H9 (cell line): ENCODE measurements around the gene ZFYVE28. TPM values are rescaled to one million over a fixed set of nuclear protein-coding genes. Genes with fewer than 3 reads are reported as not detected.

Experiments
- DNase-seq: peaks from one replicate; pipeline ENCODE4 v3.0.0-alpha.2; 2017
- H2AFZ ChIP-seq: one replicate; pipeline ENCODE4 v1.6.1; 2013; ENCODE audit warnings: mild to moderate bottlenecking, low read length, control low read depth, moderate library complexity
- H2AK5ac ChIP-seq: 2 replicates; pipeline ENCODE4 v1.6.1; 2013; ENCODE audit warnings: low read length, control low read depth, mixed read lengths; ENCODE audit not compliant: insufficient read length
- H2BK120ac ChIP-seq: one replicate; pipeline ENCODE4 v1.6.1; 2013; ENCODE audit warnings: low read depth, mild to moderate bottlenecking, low read length, control low read depth, inconsistent platforms; ENCODE audit not compliant: poor library complexity, severe bottlenecking
- H2BK12ac ChIP-seq: 2 replicates; pipeline ENCODE4 v1.6.1; 2013; ENCODE audit warnings: low read length, control low read depth, mixed read lengths, low read depth; ENCODE audit not compliant: insufficient read length
- H2BK15ac ChIP-seq: 2 replicates; pipeline ENCODE4 v1.6.1; 2013; ENCODE audit warnings: low read depth, low read length, control low read depth
- H2BK20ac ChIP-seq: one replicate; pipeline ENCODE4 v1.6.1; 2013; ENCODE audit warnings: low read depth, mild to moderate bottlenecking, low read length, control low read depth, inconsistent platforms; ENCODE audit not compliant: poor library complexity, severe bottlenecking
- H2BK5ac ChIP-seq: 2 replicates; pipeline ENCODE4 v1.6.1; 2013; ENCODE audit warnings: low read length, control low read depth, mixed read lengths; ENCODE audit not compliant: insufficient read length
- H3K14ac ChIP-seq: 2 replicates; pipeline ENCODE4 v1.6.1; 2013; ENCODE audit warnings: low read length, control low read depth; ENCODE audit not compliant: insufficient read depth
- H3K18ac ChIP-seq: 2 replicates; pipeline ENCODE4 v1.6.1; 2013; ENCODE audit warnings: low read depth, mild to moderate bottlenecking, mixed read lengths, low read length, control low read depth; ENCODE audit not compliant: insufficient read length
- H3K23ac ChIP-seq: 2 replicates; pipeline ENCODE4 v1.6.1; 2013; ENCODE audit warnings: low read length, control low read depth, mixed read lengths, low read depth; ENCODE audit not compliant: insufficient read length
- H3K23me2 ChIP-seq: 2 replicates; pipeline ENCODE4 v1.6.1; 2013; ENCODE audit warnings: low read depth, mild to moderate bottlenecking, mixed read lengths, low read length, control low read depth; ENCODE audit not compliant: insufficient read length, poor library complexity, severe bottlenecking
- H3K27ac ChIP-seq: 2 replicates; pipeline ENCODE4 v1.5.1; 2013; ENCODE audit warnings: low read length, control low read depth, mixed read lengths, low read depth; ENCODE audit not compliant: insufficient read length
- H3K27me3 ChIP-seq: 2 replicates; pipeline ENCODE4 v1.6.1; 2013; ENCODE audit warnings: low read length, control low read depth, inconsistent platforms; ENCODE audit not compliant: insufficient read depth
- H3K4ac ChIP-seq: 2 replicates; pipeline ENCODE4 v1.6.1; 2013; ENCODE audit warnings: low read depth, mild to moderate bottlenecking, control low read depth, inconsistent platforms, low read length, moderate library complexity
- H3K4me1 ChIP-seq: 2 replicates; pipeline ENCODE4 v1.6.1; 2013; ENCODE audit warnings: low read length, control low read depth, inconsistent platforms; ENCODE audit not compliant: insufficient read depth
- H3K4me2 ChIP-seq: 2 replicates; pipeline ENCODE4 v1.6.1; 2013; ENCODE audit warnings: low read length, control low read depth, mixed read lengths; ENCODE audit not compliant: insufficient read length, insufficient read depth
- H3K56ac ChIP-seq: 2 replicates; pipeline ENCODE4 v1.6.1; 2013; ENCODE audit warnings: low read depth, mild to moderate bottlenecking, mixed read lengths, low read length, control low read depth; ENCODE audit not compliant: insufficient read length
- H3K79me1 ChIP-seq: 2 replicates; pipeline ENCODE4 v1.6.1; 2013; ENCODE audit warnings: low read depth, mild to moderate bottlenecking, moderate library complexity, low read length, control low read depth, inconsistent platforms; ENCODE audit not compliant: insufficient read depth, poor library complexity, severe bottlenecking
- H3K79me2 ChIP-seq: 2 replicates; pipeline ENCODE4 v1.6.1; 2013; ENCODE audit warnings: low read length, control low read depth, inconsistent platforms; ENCODE audit not compliant: insufficient read depth
- H3K9ac ChIP-seq: 2 replicates; pipeline ENCODE4 v1.6.1; 2013; ENCODE audit warnings: low read length, control low read depth, mixed read lengths; ENCODE audit not compliant: insufficient read length; ENCODE audit errors: extremely low read depth
- H3K9me3 ChIP-seq: one replicate; pipeline ENCODE4 v1.6.1; 2013; ENCODE audit warnings: low read depth, low read length, inconsistent platforms; ENCODE audit not compliant: control insufficient read depth
- H3T11ph ChIP-seq: one replicate; pipeline ENCODE4 v1.6.1; 2013; ENCODE audit warnings: mild to moderate bottlenecking, low read length, control low read depth, inconsistent platforms
- H4K20me1 ChIP-seq: one replicate; pipeline ENCODE4 v1.6.1; 2013; ENCODE audit not compliant: control insufficient read depth, insufficient read length, insufficient read depth
- H4K5ac ChIP-seq: 2 replicates; pipeline ENCODE4 v1.6.1; 2013; ENCODE audit warnings: low read depth, mild to moderate bottlenecking, mixed read lengths, low read length, control low read depth; ENCODE audit not compliant: insufficient read length
- H4K8ac ChIP-seq: replicated peaks from 2 replicates; pipeline ENCODE4 v1.6.1; 2013; ENCODE audit warnings: low read length, control low read depth, mixed read lengths, low read depth; ENCODE audit not compliant: insufficient read length
- H4K91ac ChIP-seq: 2 replicates; pipeline ENCODE4 v1.6.1; 2013; ENCODE audit warnings: low read depth, mild to moderate bottlenecking, moderate library complexity, mixed read lengths, low read length, control low read depth; ENCODE audit not compliant: insufficient read length
- H3K27ac Mint-ChIP-seq, 3 experiments: 2 replicates in 2 of 3; 3 replicates in 1 of 3; pipeline ENCODE4 v1.8.0; 2020 to 2021; ENCODE audit warnings: mixed read lengths in 3 of 3, mild to moderate bottlenecking in 1 of 3, moderate library complexity in 1 of 3
- H3K27me3 Mint-ChIP-seq: 2 replicates; pipeline ENCODE4 v1.8.0; 2021; ENCODE audit warnings: low read depth, mild to moderate bottlenecking, moderate library complexity, mixed read lengths
- H3K36me3 Mint-ChIP-seq, 3 experiments: 2 replicates in 2 of 3; 3 replicates in 1 of 3; pipeline ENCODE4 v1.8.0; 2020 to 2021; ENCODE audit warnings: low read depth in 3 of 3, mixed read lengths in 3 of 3; ENCODE audit not compliant: insufficient read depth in 1 of 3
- H3K4me1 Mint-ChIP-seq, 2 experiments: 2 replicates each; pipeline ENCODE4 v1.8.0; 2020; ENCODE audit warnings: mixed read lengths in 2 of 2
- H3K4me3 Mint-ChIP-seq, 2 experiments: 2 replicates in 1 of 2; 3 replicates in 1 of 2; pipeline ENCODE4 v1.8.0; 2020 to 2021; ENCODE audit warnings: mild to moderate bottlenecking in 2 of 2, mixed read lengths in 2 of 2, moderate library complexity in 1 of 2
- H3K9me3 Mint-ChIP-seq, 2 experiments: 2 replicates in 1 of 2; 3 replicates in 1 of 2; pipeline ENCODE4 v1.8.0; 2020; ENCODE audit warnings: mild to moderate bottlenecking in 2 of 2, mixed read lengths in 2 of 2, moderate library complexity in 1 of 2
- WGBS: extraction: QIAGEN DNeasy Blood & Tissue Kit; methylation state at CpG from one replicate; pipeline ENCODE4 v1.1.7; 2013; ENCODE audit warnings: missing lambda C conversion rate, low lambda C conversion rate, mixed read lengths; ENCODE audit not compliant: insufficient read length; ENCODE audit errors: extremely low coverage; 5-methylcytosine and 5-hydroxymethylcytosine counted together
- total RNA-seq: library from RNA; stranded (reverse); gene quantifications from 2 replicates; pipeline ENCODE4 v1.2.1, GENCODE V29; 2021
- TF ChIP-seq, protein P1 (sequence below): fragments of 200-600 bp; sonication (generic); conservative IDR thresholded peaks from 3 replicates; pipeline ENCODE4 v1.8.0; 2021; ENCODE audit warnings: antibody characterized with exemption, mild to moderate bottlenecking

ZFYVE28 gene
- total RNA-seq, 1 experiment from 2014 or later = 0.98 TPM

GRCh38 chr4:2385516-2385915 is 32.9 kb downstream of the ZFYVE28 start:
- H3K36me3 Mint-ChIP-seq = peaks cover 5 to 7% (median 6%) of the 10 kb centered on the region in 3 experiments; a peak in 5 of 7 replicates
- Histone ChIP-seq H2BK5ac (no peak overlapping the region), H3T11ph (no peak overlapping the region), H3K56ac (no peak overlapping the region), H2AK5ac (no peak overlapping the region), H3K27ac (no peak overlapping the region), H3K18ac (no peak overlapping the region), H3K79me2 (no peaks in the 10 kb centered on the region), H3K4me2 (no peak overlapping the region), H2AFZ (no peak overlapping the region), H2BK20ac (no peak overlapping the region), H3K14ac (no peak overlapping the region), H3K27me3 (no peaks in the 10 kb centered on the region), H2BK15ac (no peak overlapping the region), H3K23me2 (no peaks in the 10 kb centered on the region), H4K8ac (no peak overlapping the region), H4K20me1 (no peaks in the 10 kb centered on the region), H2BK120ac (no peak overlapping the region), H3K9ac (no peak overlapping the region), H3K4me1 (0 out of 2 replicates have a peak, but pooled peaks cover 4% of the 10 kb centered on the region), H2BK12ac (no peak overlapping the region), H4K91ac (no peak overlapping the region), H3K79me1 (no peaks in the 10 kb centered on the region), H3K4ac (no peak overlapping the region), H3K9me3 (no peaks in the 10 kb centered on the region), H3K23ac (no peak overlapping the region), H4K5ac (no peak overlapping the region)
- no peak overlapping the region for H3K4me3 Mint-ChIP-seq
- peaks cover 7% of the 10 kb centered on the region for H3K27me3 Mint-ChIP-seq
- DNase-seq = no peak
- H3K4me1 Mint-ChIP-seq = peaks cover 22 to 24% of the 10 kb centered on the region in 2 experiments
- no CpG with 5 or more reads among the region's 8 CpGs for WGBS
- peaks cover 6 to 7% of the 10 kb centered on the region in 2 experiments; a peak in 4 of 5 replicates for H3K9me3 Mint-ChIP-seq
- peak overlapping the region in 2 of 3 experiments; percentile 25 to 42; a peak in 2 of 7 replicates for H3K27ac Mint-ChIP-seq
- TF ChIP-seq, protein P1, sequence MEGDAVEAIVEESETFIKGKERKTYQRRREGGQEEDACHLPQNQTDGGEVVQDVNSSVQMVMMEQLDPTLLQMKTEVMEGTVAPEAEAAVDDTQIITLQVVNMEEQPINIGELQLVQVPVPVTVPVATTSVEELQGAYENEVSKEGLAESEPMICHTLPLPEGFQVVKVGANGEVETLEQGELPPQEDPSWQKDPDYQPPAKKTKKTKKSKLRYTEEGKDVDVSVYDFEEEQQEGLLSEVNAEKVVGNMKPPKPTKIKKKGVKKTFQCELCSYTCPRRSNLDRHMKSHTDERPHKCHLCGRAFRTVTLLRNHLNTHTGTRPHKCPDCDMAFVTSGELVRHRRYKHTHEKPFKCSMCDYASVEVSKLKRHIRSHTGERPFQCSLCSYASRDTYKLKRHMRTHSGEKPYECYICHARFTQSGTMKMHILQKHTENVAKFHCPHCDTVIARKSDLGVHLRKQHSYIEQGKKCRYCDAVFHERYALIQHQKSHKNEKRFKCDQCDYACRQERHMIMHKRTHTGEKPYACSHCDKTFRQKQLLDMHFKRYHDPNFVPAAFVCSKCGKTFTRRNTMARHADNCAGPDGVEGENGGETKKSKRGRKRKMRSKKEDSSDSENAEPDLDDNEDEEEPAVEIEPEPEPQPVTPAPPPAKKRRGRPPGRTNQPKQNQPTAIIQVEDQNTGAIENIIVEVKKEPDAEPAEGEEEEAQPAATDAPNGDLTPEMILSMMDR = no peak
